Thymus (tissue), 11 donors: ENCODE data around the gene PICK1. TPM values are rescaled to one million over a fixed set of nuclear protein-coding genes. Genes with fewer than 3 reads are reported as not detected.

Source experiments
- DNase-seq, 9 donors: peaks; one replicate each; pipeline ENCODE4 v3.0.0-alpha.2; 2013; ENCODE audit warnings: low spot score in 9 of 9, low read depth in 6 of 9, missing footprints in 1 of 9
- H3K27ac ChIP-seq, 2 donors: one replicate each; pipeline ENCODE4 v1.5.1; 2013; ENCODE audit warnings: control low read depth in 1 of 2, low read depth in 1 of 2, low read length in 1 of 2, mild to moderate bottlenecking in 1 of 2, moderate library complexity in 1 of 2
- H3K27me3 ChIP-seq, 2 donors: one replicate each; pipeline ENCODE4 v1.5.1; 2013; ENCODE audit warnings: low read length in 1 of 2; ENCODE audit not compliant: control insufficient read depth in 2 of 2, insufficient read depth in 1 of 2
- H3K36me3 ChIP-seq, 2 donors: one replicate each; pipeline ENCODE4 v1.5.1; 2013; ENCODE audit warnings: low read length in 1 of 2, mild to moderate bottlenecking in 1 of 2, moderate library complexity in 1 of 2; ENCODE audit not compliant: control insufficient read depth in 2 of 2, insufficient read depth in 2 of 2
- H3K4me1 ChIP-seq, 2 donors: one replicate each; pipeline ENCODE4 v1.5.1; 2013; ENCODE audit warnings: low read length in 2 of 2; ENCODE audit not compliant: control insufficient read depth in 2 of 2, insufficient read depth in 2 of 2
- H3K4me3 ChIP-seq, 2 donors: one replicate each; pipeline ENCODE4 v1.5.1; 2013; ENCODE audit warnings: low read length in 2 of 2, control low read depth in 1 of 2, mild to moderate bottlenecking in 1 of 2
- H3K9me3 ChIP-seq, 2 donors: one replicate each; pipeline ENCODE4 v1.5.1; 2013; ENCODE audit warnings: low read length in 1 of 2, mild to moderate bottlenecking in 1 of 2; ENCODE audit not compliant: control insufficient read depth in 2 of 2, insufficient read depth in 1 of 2
- WGBS: extraction: QIAGEN DNeasy Blood & Tissue Kit; methylation state at CpG from one replicate; pipeline ENCODE4 v1.1.7; 2013; 5-methylcytosine and 5-hydroxymethylcytosine counted together
- polyA plus RNA-seq: library from polyadenylated mRNA; stranded (reverse); fragments of 200-250 nt; gene quantifications from one replicate; pipeline ENCODE4 v1.2.3, GENCODE V29; 2013
- total RNA-seq: library from RNA; stranded (reverse); fragments of 120-200 nt; gene quantifications from one replicate; pipeline ENCODE4 v1.2.4, GENCODE V29; 2013
- donor health status: healthy.

The PICK1 gene
- total and polyA plus RNA-seq, 2 donors: 11.2 to 24.1 TPM

GRCh38 chr22:38072322-38073149 is 15.3 kb downstream of the PICK1 start:
- H3K27me3 ChIP-seq: no peaks in the 10 kb centered on the region
- 98% methylated on average over 25 of the region's 25 CpGs for WGBS
- H3K36me3 ChIP-seq: peaks cover 9 to 23% of the 10 kb centered on the region in 2 donors
- H3K27ac ChIP-seq: no peak overlapping the region
- DNase-seq: no peak
- peaks cover 0 to 5% of the 10 kb centered on the region in 2 donors for H3K4me1 ChIP-seq
- H3K9me3 ChIP-seq: no peaks in the 10 kb centered on the region
- no peak overlapping the region for H3K4me3 ChIP-seq

GRCh38 chr22:38073150-38074130 is 16.2 kb downstream of the PICK1 start:
- peaks cover 9 to 21% of the 10 kb centered on the region in 2 donors for H3K36me3 ChIP-seq
- peaks cover 0 to 5% of the 10 kb centered on the region in 2 donors for H3K4me1 ChIP-seq
- no peak for DNase-seq

GRCh38 chr22:38074181-38075104 is 17.2 kb downstream of the PICK1 start:
- DNase-seq: no peak
- H3K36me3 ChIP-seq: peaks cover 9 to 15% of the 10 kb centered on the region in 2 donors

More at GRCh38 chr22:38073150-38074130, 16.2 kb downstream of the PICK1 start:
- Histone ChIP-seq H3K4me3 (no peak overlapping the region), H3K27ac (no peak overlapping the region), H3K27me3 (peaks cover 0 to 4% of the 10 kb centered on the region in 2 donors), H3K9me3 (no peaks in the 10 kb centered on the region)
- 96% methylated on average over 28 of the region's 28 CpGs for WGBS

GRCh38 chr22:38075105-38075825 is 18.1 kb downstream of the PICK1 start:
- Histone ChIP-seq H3K4me3 (no peak overlapping the region), H3K9me3 (no peaks in the 10 kb centered on the region), H3K27ac (no peak overlapping the region), H3K36me3 (peaks cover 9 to 15% of the 10 kb centered on the region in 2 donors), H3K27me3 (peaks cover 7 to 21% of the 10 kb centered on the region in 2 donors), H3K4me1 (peaks cover 0 to 5% of the 10 kb centered on the region in 2 donors)
- no peak for DNase-seq
- WGBS: 96% methylated on average over 32 of the region's 32 CpGs

More at GRCh38 chr22:38074181-38075104, 17.2 kb downstream of the PICK1 start:
- WGBS: 97% methylated on average over 47 of the region's 47 CpGs
- H3K27me3 ChIP-seq: peaks cover 2 to 13% of the 10 kb centered on the region in 2 donors
- no peak overlapping the region for H3K4me3 ChIP-seq
- H3K4me1 ChIP-seq: peaks cover 0 to 5% of the 10 kb centered on the region in 2 donors
- no peak overlapping the region for H3K27ac ChIP-seq
- no peaks in the 10 kb centered on the region for H3K9me3 ChIP-seq

GRCh38 chr22:38075961-38076360 is 18.8 kb downstream of the PICK1 start:
- Histone ChIP-seq H3K4me1 (peaks cover 0 to 8% of the 10 kb centered on the region in 2 donors), H3K27ac (no peak overlapping the region), H3K36me3 (peaks cover 9 to 10% of the 10 kb centered on the region in 2 donors), H3K9me3 (no peaks in the 10 kb centered on the region), H3K4me3 (no peak overlapping the region), H3K27me3 (peaks cover 13 to 28% of the 10 kb centered on the region in 2 donors)
- 95% methylated on average over 13 of the region's 13 CpGs for WGBS
- peak in 1 of 9 donors; percentile 48 for DNase-seq

GRCh38 chr22:38077096-38077495 is 19.9 kb downstream of the PICK1 start:
- H3K27me3 ChIP-seq: peaks cover 24 to 39% of the 10 kb centered on the region in 2 donors
- 94% methylated on average over 12 of the region's 12 CpGs for WGBS
- H3K4me3 ChIP-seq: no peak overlapping the region
- no peaks in the 10 kb centered on the region for H3K9me3 ChIP-seq
- no peak overlapping the region for H3K27ac ChIP-seq
- H3K4me1 ChIP-seq: peaks cover 0 to 12% of the 10 kb centered on the region in 2 donors
- H3K36me3 ChIP-seq: peaks cover 9 to 10% of the 10 kb centered on the region in 2 donors
- no peak for DNase-seq

GRCh38 chr22:38077595-38077994 is 20.4 kb downstream of the PICK1 start:
- Histone ChIP-seq H3K36me3 (peaks cover 7 to 8% of the 10 kb centered on the region in 2 donors), H3K9me3 (no peaks in the 10 kb centered on the region), H3K4me3 (no peak overlapping the region), H3K27ac (no peak overlapping the region), H3K4me1 (peaks cover 0 to 16% of the 10 kb centered on the region in 2 donors), H3K27me3 (peaks cover 29 to 44% of the 10 kb centered on the region in 2 donors)
- 89% methylated on average over 14 of the region's 14 CpGs for WGBS
- DNase-seq: no peak
